ENCODE data around the gene RIMKLB.
"Not testable (repeated sequence)": the region's sequence is repeated elsewhere in the genome, so short reads cannot be mapped to it uniquely, and the experiment has no call there.

RIMKLB gene

DNA sequence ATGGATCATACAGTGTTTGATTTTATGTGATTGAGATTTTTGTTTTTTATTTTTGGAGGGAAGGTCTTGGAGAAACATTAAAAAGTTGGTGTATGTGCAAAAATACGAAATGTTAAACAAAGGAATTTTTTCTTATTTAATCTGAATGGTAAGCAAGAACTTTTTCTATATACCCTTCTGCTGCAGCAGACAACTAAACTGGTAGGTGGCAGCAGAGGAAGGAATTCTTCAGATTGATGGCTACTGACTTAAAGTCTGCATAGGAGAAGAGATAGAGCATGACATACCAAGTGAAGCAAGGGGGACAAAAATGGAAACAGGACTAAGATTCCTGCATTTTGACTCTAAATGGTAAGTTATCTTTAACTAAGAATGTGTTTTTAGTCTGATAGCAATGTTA lies 82.6 kb downstream of the RIMKLB start:
- TF ChIP-seq, protein P1, sequence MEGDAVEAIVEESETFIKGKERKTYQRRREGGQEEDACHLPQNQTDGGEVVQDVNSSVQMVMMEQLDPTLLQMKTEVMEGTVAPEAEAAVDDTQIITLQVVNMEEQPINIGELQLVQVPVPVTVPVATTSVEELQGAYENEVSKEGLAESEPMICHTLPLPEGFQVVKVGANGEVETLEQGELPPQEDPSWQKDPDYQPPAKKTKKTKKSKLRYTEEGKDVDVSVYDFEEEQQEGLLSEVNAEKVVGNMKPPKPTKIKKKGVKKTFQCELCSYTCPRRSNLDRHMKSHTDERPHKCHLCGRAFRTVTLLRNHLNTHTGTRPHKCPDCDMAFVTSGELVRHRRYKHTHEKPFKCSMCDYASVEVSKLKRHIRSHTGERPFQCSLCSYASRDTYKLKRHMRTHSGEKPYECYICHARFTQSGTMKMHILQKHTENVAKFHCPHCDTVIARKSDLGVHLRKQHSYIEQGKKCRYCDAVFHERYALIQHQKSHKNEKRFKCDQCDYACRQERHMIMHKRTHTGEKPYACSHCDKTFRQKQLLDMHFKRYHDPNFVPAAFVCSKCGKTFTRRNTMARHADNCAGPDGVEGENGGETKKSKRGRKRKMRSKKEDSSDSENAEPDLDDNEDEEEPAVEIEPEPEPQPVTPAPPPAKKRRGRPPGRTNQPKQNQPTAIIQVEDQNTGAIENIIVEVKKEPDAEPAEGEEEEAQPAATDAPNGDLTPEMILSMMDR (conservative IDR thresholded peaks at IDR 0.05): peak; percentile 84
- no peak overlapping the region for H3K27ac ChIP-seq

DNA sequence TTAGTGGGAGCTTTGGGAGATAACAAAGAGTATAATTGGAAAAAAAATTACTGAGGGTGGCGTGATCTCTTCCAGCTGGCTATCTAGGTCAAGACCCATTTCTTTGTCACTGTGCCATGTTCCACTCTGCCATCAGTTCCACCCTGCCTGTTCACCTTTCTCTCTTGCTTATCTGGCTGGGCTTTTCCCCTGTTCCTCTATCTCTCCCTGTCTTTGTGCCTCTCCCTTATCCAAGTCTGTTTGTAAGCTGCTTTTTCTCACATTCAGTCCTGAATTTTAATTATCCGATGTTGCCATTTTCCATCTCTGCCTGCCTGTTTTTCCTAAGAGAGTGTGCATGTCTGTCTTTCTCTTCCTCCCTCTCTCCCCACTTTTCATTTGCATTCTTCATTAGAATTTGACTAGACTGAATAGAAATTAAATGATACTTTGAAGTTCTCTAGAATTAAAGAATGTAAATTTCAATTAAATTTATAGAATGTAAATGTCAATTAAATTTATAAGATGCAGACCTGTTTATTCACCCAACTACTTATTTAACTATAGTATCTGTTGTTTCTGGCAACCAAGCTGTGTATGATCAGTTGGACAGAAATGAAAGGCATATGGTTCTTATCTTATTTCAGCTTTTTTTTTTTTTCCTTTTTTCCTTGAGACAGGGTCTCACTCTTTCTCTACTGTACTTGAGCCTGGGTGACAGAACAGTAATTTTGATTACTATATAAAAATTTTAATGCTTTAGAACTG lies 83.8 kb downstream of the RIMKLB start:
- H3K27ac ChIP-seq: no peak overlapping the region
- TF ChIP-seq, protein P1 (conservative IDR thresholded peaks at IDR 0.05): no peak

DNA sequence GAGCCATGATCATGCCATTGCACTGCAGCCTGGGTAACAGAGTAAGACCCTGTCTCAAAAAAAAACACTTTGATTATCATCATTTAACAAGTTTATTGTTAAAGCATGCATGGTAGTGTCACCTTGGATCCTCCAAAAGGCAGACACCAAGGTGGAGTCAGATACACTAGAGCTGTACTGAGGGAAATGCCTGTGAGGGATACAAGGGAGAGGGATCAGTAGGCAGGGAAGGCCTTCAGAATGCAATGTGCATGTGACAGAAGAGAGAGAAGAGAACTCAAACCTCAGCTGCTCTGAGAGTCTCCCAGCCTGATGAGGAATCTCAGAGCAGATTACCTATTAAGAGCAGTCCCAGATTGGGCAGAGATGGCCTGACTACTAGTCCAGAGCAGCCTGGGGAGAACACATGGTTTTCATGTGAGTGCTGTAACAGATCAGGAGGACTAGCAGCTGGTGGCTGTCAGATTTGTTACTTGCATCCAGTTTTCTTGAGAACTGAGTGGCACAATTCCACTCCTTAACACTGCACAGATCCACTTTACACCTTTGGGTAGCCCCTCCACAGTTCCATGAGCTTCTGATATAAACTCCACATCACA lies 86.6 kb downstream of the RIMKLB start:
- TF ChIP-seq, protein P1 (conservative IDR thresholded peaks at IDR 0.05): no peak
- H3K27ac ChIP-seq: no peak overlapping the region

DNA sequence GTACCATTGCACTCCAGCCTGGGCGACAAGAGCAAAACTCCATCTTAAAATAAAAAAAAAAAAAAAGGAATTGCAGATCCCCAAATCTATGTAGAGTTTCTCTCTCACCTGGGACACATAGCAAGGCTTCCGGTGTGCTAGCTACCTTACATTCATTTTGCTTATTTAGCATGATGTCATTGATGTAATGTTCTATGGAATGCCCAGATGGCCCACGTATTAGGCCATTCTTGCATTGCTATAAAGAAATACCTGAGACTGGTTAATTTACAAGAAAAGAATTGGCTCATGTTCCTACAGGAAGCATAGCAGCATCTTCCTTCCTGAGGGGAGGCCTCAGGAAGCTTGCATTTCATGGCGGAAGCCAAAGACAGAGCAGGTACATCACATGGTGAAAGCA lies 87.7 kb downstream of the RIMKLB start:
- no peak overlapping the region for H3K27ac ChIP-seq
- TF ChIP-seq, protein P1 (conservative IDR thresholded peaks at IDR 0.05): no peak

DNA sequence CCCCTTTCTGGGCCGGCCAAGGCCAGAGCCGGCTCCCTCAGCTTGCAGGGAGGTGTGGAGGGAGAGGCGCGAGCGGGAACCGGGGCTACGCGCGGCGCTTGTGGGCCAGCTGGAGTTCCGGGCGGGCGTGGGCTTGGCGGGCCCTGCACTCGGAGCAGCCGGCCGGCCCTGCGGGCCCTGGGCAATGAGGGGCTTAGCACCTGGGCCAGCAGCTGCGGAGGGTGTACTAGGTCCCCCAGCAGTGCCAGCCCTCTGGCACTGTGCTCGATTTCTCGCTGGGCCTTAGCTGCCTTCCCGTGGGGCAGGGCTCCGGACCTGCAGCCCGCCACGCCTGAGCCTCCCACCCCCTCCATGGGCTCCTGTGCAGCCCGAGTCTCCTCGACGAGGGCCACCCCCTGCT lies 89.4 kb downstream of the RIMKLB start:
- H3K27ac ChIP-seq: not testable (repeated sequence)

DNA sequence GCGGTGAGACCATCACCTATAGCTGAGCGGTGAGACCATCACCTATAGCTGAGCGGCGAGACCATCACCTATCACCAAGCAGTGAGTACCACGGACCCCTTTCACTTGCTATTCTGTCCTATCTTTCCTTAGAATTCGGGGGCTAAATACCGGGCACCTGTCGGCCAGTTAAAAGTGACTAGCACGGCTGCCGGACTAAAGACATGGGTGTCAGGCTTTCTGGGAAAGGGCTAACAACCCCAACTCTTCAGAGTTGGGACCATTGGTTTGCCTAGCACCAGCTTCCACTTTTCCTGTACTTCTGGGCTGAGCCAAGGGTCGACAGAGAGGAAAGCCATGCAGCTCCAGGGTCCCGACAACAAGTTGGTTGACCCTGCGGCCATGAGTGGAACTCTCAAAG lies 90.9 kb downstream of the RIMKLB start:
- H3K27ac ChIP-seq: not testable (repeated sequence)

DNA sequence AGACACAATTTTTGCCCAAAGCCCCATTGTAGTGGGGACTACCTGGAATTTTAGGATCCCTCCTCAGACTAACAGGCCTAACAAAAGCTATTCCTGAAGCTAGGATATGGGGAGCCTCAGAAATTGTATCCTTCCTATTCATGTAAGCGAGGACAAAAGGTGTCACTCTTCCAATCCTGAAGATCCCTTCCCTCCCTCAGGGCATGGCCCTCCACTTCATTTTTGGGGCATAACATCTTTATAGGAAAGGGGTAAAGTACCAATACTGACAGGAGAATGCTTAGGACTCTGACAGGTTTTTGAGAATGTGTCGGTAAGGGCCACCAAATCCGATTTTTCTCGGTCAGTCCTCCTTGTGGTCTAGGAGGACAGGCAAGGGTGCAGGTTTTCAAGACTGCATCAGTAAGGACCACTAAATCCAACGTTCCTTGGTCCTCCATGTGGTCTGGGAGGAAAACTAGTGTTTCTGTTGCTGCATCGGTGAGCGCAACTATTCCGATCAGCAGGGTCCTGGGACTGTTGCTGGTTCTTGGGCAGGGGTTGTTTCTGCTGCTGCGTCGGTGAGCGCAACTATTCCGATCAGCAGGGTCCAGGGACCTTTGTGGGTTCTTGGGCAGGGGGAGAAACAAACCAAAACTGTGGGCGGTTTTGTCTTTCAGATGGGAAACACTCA lies 91.7 kb downstream of the RIMKLB start:
- H3K27ac ChIP-seq: not testable (repeated sequence)

DNA sequence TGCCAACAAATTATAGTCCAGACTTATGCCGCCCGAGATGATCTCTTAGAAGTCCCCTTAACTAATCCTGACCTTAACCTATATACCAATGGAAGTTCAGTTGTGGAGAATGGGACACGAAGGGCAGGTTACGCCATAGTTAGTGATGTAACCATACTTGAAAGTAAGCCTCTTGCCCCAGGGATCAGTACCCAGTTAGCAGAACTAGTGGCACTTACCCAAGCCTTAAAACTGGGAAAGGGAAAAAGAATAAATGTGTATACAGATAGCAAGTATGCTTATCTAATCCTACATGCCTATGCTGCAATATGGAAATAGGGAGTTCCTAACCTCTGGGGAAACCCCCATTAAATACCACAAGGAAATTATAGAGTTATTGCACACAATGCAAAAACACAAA lies 95.4 kb downstream of the RIMKLB start:
- not testable (repeated sequence) for H3K27ac ChIP-seq

DNA sequence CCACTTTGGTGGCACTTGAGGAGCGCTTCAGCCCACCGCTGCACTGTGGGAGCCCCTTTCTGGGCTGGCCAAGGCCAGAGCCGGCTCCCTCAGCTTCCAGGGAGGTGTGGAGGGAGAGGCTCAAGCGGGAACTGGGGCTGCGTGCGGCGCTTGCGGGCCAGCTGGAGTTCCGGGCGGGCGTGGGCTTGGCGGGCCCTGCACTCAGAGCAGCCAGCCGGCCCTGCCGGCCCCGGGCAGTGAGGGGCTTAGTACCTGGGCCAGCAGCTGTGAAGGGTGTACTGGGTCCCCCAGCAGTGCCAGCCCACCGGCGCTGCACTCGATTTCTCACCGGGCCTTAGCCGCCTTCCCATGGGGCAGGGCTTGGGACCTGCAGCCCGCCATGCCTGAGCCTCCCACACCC lies 96.8 kb downstream of the RIMKLB start:
- not testable (repeated sequence) for H3K27ac ChIP-seq

DNA sequence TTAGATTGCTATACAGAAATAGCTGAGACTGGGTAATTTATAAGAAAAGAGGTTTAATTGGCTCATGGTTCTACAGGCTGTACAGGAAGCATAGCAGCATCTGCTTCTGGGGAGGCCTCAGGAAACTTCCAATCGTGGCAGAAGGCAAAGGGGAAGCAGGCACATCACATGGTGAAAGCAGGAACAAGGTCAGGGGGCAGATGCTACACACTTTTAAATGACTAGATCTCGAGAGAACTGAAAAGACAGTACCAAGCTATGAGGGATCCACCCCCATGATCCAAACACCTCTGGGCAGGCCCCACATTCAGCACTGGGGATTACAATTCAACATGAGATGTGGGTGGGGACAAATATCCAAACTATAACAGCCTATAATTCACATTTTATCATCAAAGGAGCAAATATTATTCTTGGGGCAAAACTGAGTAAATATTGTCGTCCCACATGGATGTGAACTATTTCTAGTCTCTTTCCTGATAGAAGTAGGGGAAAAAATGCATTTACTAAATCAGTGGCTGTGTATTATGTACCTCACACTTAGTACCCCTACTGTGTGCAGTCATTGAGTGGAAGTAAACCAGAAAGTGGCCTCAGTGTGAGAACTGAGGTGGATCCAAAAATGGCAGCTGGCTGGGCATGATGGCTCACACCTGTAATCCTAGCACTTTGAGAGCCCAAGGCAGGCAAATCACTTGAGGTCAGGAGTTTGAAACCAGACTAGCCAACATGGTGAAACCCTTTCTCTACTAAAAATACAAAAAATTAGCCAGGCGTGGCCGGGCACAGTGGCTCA lies 99.2 kb downstream of the RIMKLB start:
- TF ChIP-seq, protein P1 (conservative IDR thresholded peaks at IDR 0.05): no peak

DNA sequence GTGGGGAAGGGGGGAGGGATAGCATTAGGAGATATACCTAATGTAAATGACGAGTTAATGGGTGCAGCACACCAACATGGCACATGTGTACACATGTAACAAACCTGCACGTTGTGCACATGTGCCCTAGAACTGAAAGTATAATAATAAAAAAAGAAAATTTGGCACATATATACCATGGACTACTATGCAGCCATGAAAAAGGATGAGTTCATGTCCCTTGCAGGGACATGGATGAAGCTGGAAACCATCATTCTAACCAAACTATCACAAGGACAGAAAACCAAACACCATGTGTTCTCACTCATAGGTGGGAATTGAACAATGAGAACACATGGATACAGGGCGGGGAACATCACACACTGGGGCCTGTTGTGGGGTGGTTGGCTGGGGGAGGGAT lies 103.4 kb downstream of the RIMKLB start:
- H3K27ac ChIP-seq: not testable (repeated sequence)

More for the DNA sequence above, 99.2 kb downstream of the RIMKLB start:
- no peak overlapping the region for H3K27ac ChIP-seq

DNA sequence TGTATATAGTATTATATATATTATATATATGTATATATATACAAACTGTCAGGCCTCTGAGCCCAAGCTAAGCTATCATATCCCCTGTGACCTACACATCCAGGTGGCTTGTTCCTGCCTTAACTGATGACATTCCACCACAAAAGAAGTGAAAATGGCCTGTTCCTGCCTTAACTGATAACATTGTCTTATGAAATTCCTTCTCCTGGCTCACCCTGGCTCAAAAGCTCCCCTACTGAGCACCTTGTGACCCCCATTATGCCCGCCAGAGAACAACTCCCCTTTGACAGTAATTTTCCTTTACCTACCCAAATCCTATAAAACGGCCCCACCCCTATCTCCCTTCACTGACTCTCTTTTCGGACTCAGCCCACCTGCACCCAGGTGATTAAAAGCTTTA lies 107.0 kb downstream of the RIMKLB start:
- H3K27ac ChIP-seq: not testable (repeated sequence)

DNA sequence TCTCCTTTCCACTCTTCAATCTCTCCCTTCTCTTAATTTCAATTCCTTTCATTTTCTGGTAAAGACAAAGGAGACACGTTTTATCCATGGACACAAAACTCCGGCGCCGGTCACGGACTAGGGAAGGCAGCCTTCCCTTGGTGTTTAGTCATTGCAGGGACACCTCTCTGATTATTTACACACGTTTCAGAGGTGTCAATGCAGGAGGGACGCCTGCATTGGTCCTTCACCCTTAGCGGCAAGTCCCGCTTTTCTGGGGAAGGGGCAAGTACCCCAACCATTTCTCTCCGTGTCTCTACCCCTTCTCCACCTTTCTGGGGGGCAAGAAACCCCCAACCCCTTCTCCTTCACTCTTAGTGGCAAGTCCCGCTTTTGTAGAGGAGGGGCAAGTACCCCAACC lies 107.7 kb downstream of the RIMKLB start:
- H3K27ac ChIP-seq: not testable (repeated sequence)

DNA sequence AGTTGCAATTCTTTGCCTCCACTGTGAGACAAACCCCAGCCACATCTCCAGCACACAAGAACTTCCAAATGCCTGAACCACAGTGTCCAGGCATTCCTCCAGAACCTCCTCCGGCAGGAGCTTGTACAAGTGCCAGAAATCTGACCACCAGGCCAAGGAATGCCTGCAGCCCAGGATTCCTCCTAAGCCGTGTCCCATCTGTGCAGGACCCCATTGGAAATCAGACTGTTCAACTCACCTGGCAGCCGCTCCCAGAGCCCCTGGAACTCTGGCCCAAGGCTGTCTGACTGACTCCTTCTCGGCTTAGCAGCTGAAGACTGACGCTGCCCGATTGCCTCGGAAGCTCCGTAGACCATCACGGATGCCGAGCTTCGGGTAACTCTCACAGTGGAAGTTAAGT lies 109.3 kb downstream of the RIMKLB start:
- H3K27ac ChIP-seq: not testable (repeated sequence)

Measured in VCaP (cell line).